Measurements from ENCODE around the gene TUB. TPM values are rescaled to one million over a fixed set of nuclear protein-coding genes. Genes with fewer than 3 reads are reported as not detected.

TUB gene
- total RNA-seq, 1 experiment from 2014 or later, result 0.39 TPM

DNA sequence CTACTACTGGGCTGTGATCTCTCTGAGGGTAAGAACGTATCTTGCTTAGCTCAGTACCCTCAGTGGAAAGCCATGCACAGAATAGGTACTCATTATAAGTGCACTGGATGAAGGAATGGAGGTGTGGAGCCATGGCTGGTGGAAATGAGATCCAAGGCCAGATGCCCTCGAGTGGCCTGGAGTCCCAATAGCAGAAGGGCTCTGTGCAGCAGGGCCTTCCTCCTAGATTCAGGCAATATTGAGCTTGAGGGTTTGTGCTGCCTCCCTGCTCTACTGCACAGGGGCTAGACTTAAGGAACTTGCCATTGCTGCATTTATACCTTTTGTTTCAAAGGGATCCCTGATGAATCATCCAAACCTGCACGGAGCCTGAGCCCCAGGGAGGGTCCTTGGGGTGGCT, 33.6 kb upstream of the TUB start:
- POLR2A ChIA-PET (ENCODE audit: low non-redundant PET), result no interaction called here
- peaks cover 36% of the 10 kb centered on the region for H3K27me3 ChIP-seq (replicated peaks; ENCODE audit: insufficient read depth, low read depth, low read length, poor library complexity)
- TF ChIP-seq, protein P1, sequence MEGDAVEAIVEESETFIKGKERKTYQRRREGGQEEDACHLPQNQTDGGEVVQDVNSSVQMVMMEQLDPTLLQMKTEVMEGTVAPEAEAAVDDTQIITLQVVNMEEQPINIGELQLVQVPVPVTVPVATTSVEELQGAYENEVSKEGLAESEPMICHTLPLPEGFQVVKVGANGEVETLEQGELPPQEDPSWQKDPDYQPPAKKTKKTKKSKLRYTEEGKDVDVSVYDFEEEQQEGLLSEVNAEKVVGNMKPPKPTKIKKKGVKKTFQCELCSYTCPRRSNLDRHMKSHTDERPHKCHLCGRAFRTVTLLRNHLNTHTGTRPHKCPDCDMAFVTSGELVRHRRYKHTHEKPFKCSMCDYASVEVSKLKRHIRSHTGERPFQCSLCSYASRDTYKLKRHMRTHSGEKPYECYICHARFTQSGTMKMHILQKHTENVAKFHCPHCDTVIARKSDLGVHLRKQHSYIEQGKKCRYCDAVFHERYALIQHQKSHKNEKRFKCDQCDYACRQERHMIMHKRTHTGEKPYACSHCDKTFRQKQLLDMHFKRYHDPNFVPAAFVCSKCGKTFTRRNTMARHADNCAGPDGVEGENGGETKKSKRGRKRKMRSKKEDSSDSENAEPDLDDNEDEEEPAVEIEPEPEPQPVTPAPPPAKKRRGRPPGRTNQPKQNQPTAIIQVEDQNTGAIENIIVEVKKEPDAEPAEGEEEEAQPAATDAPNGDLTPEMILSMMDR (conservative IDR thresholded peaks at IDR 0.05; ENCODE audit: low read depth, low read length), result no peak
- TF ChIP-seq EZH2 (IDR thresholded peaks at IDR 0.05; ENCODE audit: borderline replicate concordance, low read depth, low read length, poor library complexity, severe bottlenecking), result no peak
- H3K27ac ChIP-seq (ENCODE audit: low read depth, low read length, poor library complexity, severe bottlenecking), result no peak overlapping the region
- no TSS peak for BruUV-seq (replicated peaks)
- no peaks in the 10 kb centered on the region for H3K4me1 ChIP-seq (ENCODE audit: insufficient read depth, low read length, poor library complexity, severe bottlenecking)
- DNase-seq (ENCODE audit: low spot score), result no peak
- H3K4me3 ChIP-seq (ENCODE audit: low read depth, low read length, poor library complexity, severe bottlenecking), result no peak overlapping the region
- intact Hi-C loops (cut with micrococcal nuclease; ENCODE audit: unreplicated experiment), result no loop called here
- CTCF ChIA-PET, result no interaction called here
- no peaks in the 10 kb centered on the region for H3K36me3 ChIP-seq (ENCODE audit: insufficient read depth, low read length, poor library complexity, severe bottlenecking)
- H3K9me3 ChIP-seq (ENCODE audit: low read depth, low read length, poor library complexity, severe bottlenecking), result no peaks in the 10 kb centered on the region

- no TSS peak for BruUV-seq (replicated peaks)
- no peak overlapping the region for H3K27ac ChIP-seq (ENCODE audit: low read depth, low read length, poor library complexity, severe bottlenecking)
- H3K4me1 ChIP-seq (ENCODE audit: insufficient read depth, low read length, poor library complexity, severe bottlenecking), result no peaks in the 10 kb centered on the region
- no peaks in the 10 kb centered on the region for H3K9me3 ChIP-seq (ENCODE audit: low read depth, low read length, poor library complexity, severe bottlenecking)
- POLR2A ChIA-PET (ENCODE audit: low non-redundant PET), result no interaction called here
- no peak overlapping the region for H3K4me3 ChIP-seq (ENCODE audit: low read depth, low read length, poor library complexity, severe bottlenecking)
- no peaks in the 10 kb centered on the region for H3K36me3 ChIP-seq (ENCODE audit: insufficient read depth, low read length, poor library complexity, severe bottlenecking)
- CTCF ChIA-PET, result no interaction called here
- no peak for TF ChIP-seq EZH2 (IDR thresholded peaks at IDR 0.05; ENCODE audit: borderline replicate concordance, low read depth, low read length, poor library complexity, severe bottlenecking)
- TF ChIP-seq, protein P1 (conservative IDR thresholded peaks at IDR 0.05; ENCODE audit: low read depth, low read length), result no peak
- DNase-seq (ENCODE audit: low spot score), result no peak
- peaks cover 31% of the 10 kb centered on the region for H3K27me3 ChIP-seq (replicated peaks; ENCODE audit: insufficient read depth, low read depth, low read length, poor library complexity)
- intact Hi-C loops (cut with micrococcal nuclease; ENCODE audit: unreplicated experiment), result no loop called here
These were observed 31.9 kb upstream of the TUB start for GRCh38 chr11:8049084-8049483.

DNA sequence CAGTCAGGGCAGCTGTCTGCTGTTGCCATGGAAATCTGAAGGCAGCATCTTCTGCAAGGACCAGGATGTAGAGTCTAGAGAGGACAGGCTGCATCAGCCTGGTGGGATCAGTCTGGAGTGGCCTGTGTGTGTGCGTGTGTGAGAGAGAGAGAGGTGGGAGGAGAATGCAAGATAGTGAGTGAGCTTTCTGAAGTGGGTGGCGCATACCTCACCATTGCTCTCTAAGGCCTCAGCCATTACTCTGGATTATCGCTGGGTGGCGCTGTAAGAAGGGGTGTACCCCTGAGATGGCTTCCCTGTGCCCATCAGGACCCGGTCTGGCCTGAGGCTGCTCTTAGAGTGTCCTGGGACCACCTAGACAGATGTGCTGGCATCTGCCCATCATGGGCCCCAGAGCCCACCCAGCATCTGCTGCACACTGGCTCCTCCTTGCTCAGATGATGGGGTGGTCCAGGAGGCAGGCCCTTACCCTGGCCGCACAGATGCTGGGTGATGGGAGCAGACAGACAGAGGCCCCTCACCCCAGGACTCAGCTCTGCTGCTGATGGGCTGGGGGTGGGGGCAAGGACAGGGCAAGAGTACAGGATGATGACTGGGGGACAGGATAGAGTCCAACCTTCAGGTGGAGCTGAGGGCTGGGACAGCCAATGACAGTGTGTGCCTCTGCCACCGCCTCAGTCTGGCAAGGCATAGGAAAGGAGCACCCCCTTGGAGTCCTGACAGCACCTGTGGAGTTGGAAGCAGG, 25.7 kb upstream of the TUB start:
- BruUV-seq (replicated peaks), result no TSS peak
- Histone ChIP-seq H3K4me1 (ENCODE audit: insufficient read depth, low read length, poor library complexity, severe bottlenecking) (no peaks in the 10 kb centered on the region), H3K36me3 (ENCODE audit: insufficient read depth, low read length, poor library complexity, severe bottlenecking) (no peaks in the 10 kb centered on the region), H3K4me3 (ENCODE audit: low read depth, low read length, poor library complexity, severe bottlenecking) (no peak overlapping the region), H3K9me3 (ENCODE audit: low read depth, low read length, poor library complexity, severe bottlenecking) (no peaks in the 10 kb centered on the region), H3K27me3 (replicated peaks; ENCODE audit: insufficient read depth, low read depth, low read length, poor library complexity) (peaks cover 16% of the 10 kb centered on the region), H3K27ac (ENCODE audit: low read depth, low read length, poor library complexity, severe bottlenecking) (no peak overlapping the region)
- ChIA-PET POLR2A (ENCODE audit: low non-redundant PET) (no interaction called here), CTCF (no interaction called here)
- DNase-seq (ENCODE audit: low spot score), result no peak
- intact Hi-C loops (cut with micrococcal nuclease; ENCODE audit: unreplicated experiment), result no loop called here
- no peak for TF ChIP-seq EZH2 (IDR thresholded peaks at IDR 0.05; ENCODE audit: borderline replicate concordance, low read depth, low read length, poor library complexity, severe bottlenecking)
- TF ChIP-seq, protein P1 (conservative IDR thresholded peaks at IDR 0.05; ENCODE audit: low read depth, low read length), result no peak

All from A673 (cell line).